Naive B cell (primary cell): Measurements from ENCODE around the gene TFAP2B. TPM values are rescaled to one million over a fixed set of nuclear protein-coding genes. Genes with fewer than 3 reads are reported as not detected.

ENCODE experiments used
- ATAC-seq, 2 donors: fragments of 150-1000 bp; cut with Tn5 transposase; 2 replicates each; pipeline ENCODE4 v1.10.0; 2021; ENCODE audit warnings: low read depth in 2 of 2, mild to moderate bottlenecking in 2 of 2, moderate library complexity in 2 of 2
- DNase-seq: peaks from one replicate; pipeline ENCODE4 v3.0.0; 2022
- H3K27ac Mint-ChIP-seq, 6 donors: one replicate each; pipeline ENCODE4 v1.8.0; 2020 to 2022; ENCODE audit warnings: mild to moderate bottlenecking in 6 of 6, mixed read lengths in 6 of 6, moderate library complexity in 5 of 6, inconsistent platforms in 2 of 6
- H3K27me3 Mint-ChIP-seq, 3 donors: one replicate each; pipeline ENCODE4 v1.8.0; 2021 to 2022; ENCODE audit warnings: mixed read lengths in 3 of 3, mild to moderate bottlenecking in 1 of 3
- H3K36me3 Mint-ChIP-seq, 2 donors: one replicate each; pipeline ENCODE4 v1.8.0; 2020 to 2022; ENCODE audit warnings: mixed read lengths in 2 of 2, inconsistent platforms in 1 of 2, mild to moderate bottlenecking in 1 of 2
- H3K4me1 Mint-ChIP-seq, 3 donors: one replicate each; pipeline ENCODE4 v1.8.0; 2020 to 2022; ENCODE audit warnings: mixed read lengths in 3 of 3, inconsistent platforms in 1 of 3, mild to moderate bottlenecking in 1 of 3, moderate library complexity in 1 of 3
- H3K4me3 Mint-ChIP-seq, 8 donors: one replicate each; pipeline ENCODE4 v1.8.0; 2020 to 2022; ENCODE audit warnings: mild to moderate bottlenecking in 8 of 8, mixed read lengths in 8 of 8, moderate library complexity in 8 of 8, inconsistent platforms in 2 of 8
- H3K9me3 Mint-ChIP-seq, 7 donors: one replicate each; pipeline ENCODE4 v1.8.0; 2020 to 2022; ENCODE audit warnings: mixed read lengths in 7 of 7, mild to moderate bottlenecking in 5 of 7, inconsistent platforms in 2 of 7, moderate library complexity in 1 of 7
- polyA plus RNA-seq, 6 donors: library from polyadenylated mRNA; unstranded; fragments of 300-500 nt; fragmentation: Illumina TruSeq; gene quantifications; one replicate each; pipeline ENCODE4 v1.2.3, GENCODE V29; 2021; ENCODE audit warnings: low read depth in 6 of 6

TFAP2B gene
- polyA plus RNA-seq, 6 donors from 2014 or later = not detected

- Mint-ChIP-seq H3K27ac (no peak overlapping the region), H3K36me3 (no peaks in the 10 kb centered on the region), H3K9me3 (peaks cover 0 to 3% (median 0%) of the 10 kb centered on the region in 7 donors), H3K4me3 (no peak overlapping the region), H3K27me3 (peaks cover 0 to 8% (median 8%) of the 10 kb centered on the region in 3 donors), H3K4me1 (no peaks in the 10 kb centered on the region)
- DNase-seq = no peak
- ATAC-seq = no peak
Observed at GRCh38 chr6:50864601-50865000, 45.9 kb downstream of the TFAP2B start.

- Mint-ChIP-seq H3K9me3 (peaks cover 0 to 2% (median 0%) of the 10 kb centered on the region in 7 donors), H3K4me3 (no peak overlapping the region), H3K36me3 (no peaks in the 10 kb centered on the region), H3K27me3 (peaks cover 0 to 4% (median 0%) of the 10 kb centered on the region in 3 donors), H3K27ac (no peak overlapping the region), H3K4me1 (no peaks in the 10 kb centered on the region)
- ATAC-seq = no peak
- no peak for DNase-seq
Observed at GRCh38 chr6:50868466-50868865, 49.8 kb downstream of the TFAP2B start.

- ATAC-seq = no peak
- Mint-ChIP-seq H3K36me3 (no peaks in the 10 kb centered on the region), H3K4me1 (no peaks in the 10 kb centered on the region), H3K27ac (no peak overlapping the region), H3K4me3 (no peak overlapping the region), H3K27me3 (no peaks in the 10 kb centered on the region), H3K9me3 (peaks cover 0 to 3% (median 0%) of the 10 kb centered on the region in 7 donors)
- DNase-seq = no peak
Observed at GRCh38 chr6:50873167-50873566, 54.5 kb downstream of the TFAP2B start.

- Mint-ChIP-seq H3K9me3 (peaks cover 0 to 2% (median 0%) of the 10 kb centered on the region in 7 donors), H3K36me3 (no peaks in the 10 kb centered on the region), H3K27ac (no peak overlapping the region), H3K27me3 (peaks cover 0 to 4% (median 0%) of the 10 kb centered on the region in 3 donors), H3K4me1 (no peaks in the 10 kb centered on the region), H3K4me3 (no peak overlapping the region)
- no peak for DNase-seq
- ATAC-seq = no peak
Observed at GRCh38 chr6:50884364-50884763, 65.7 kb downstream of the TFAP2B start.

GRCh38 chr6:50887112-50887511 is 68.4 kb downstream of the TFAP2B start:
- Mint-ChIP-seq H3K4me3 (no peak overlapping the region), H3K4me1 (no peaks in the 10 kb centered on the region), H3K9me3 (no peaks in the 10 kb centered on the region), H3K27me3 (peaks cover 0 to 4% (median 0%) of the 10 kb centered on the region in 3 donors), H3K36me3 (no peaks in the 10 kb centered on the region), H3K27ac (no peak overlapping the region)
- ATAC-seq = no peak
- DNase-seq = no peak

GRCh38 chr6:50889497-50889896 is 70.8 kb downstream of the TFAP2B start:
- H3K27ac Mint-ChIP-seq = no peak overlapping the region
- ATAC-seq (no peak), DNase-seq (no peak)
- H3K4me1 Mint-ChIP-seq = no peaks in the 10 kb centered on the region
- H3K36me3 Mint-ChIP-seq = no peaks in the 10 kb centered on the region
- peaks cover 0 to 4% (median 0%) of the 10 kb centered on the region in 7 donors for H3K9me3 Mint-ChIP-seq
- no peaks in the 10 kb centered on the region for H3K27me3 Mint-ChIP-seq
- H3K4me3 Mint-ChIP-seq = no peak overlapping the region

- Mint-ChIP-seq H3K4me1 (no peaks in the 10 kb centered on the region), H3K4me3 (no peak overlapping the region), H3K27ac (no peak overlapping the region), H3K27me3 (no peaks in the 10 kb centered on the region), H3K9me3 (peaks cover 0 to 5% (median 2%) of the 10 kb centered on the region in 7 donors), H3K36me3 (no peaks in the 10 kb centered on the region)
- no peak for DNase-seq
- no peak for ATAC-seq
Observed at GRCh38 chr6:50889935-50890334, 71.3 kb downstream of the TFAP2B start.

GRCh38 chr6:50890579-50890978 is 71.9 kb downstream of the TFAP2B start:
- H3K4me1 Mint-ChIP-seq = no peaks in the 10 kb centered on the region

GRCh38 chr6:50891290-50891689 is 72.6 kb downstream of the TFAP2B start:
- H3K27ac Mint-ChIP-seq = no peak overlapping the region
- ATAC-seq = no peak
- H3K36me3 Mint-ChIP-seq = no peaks in the 10 kb centered on the region
- no peaks in the 10 kb centered on the region for H3K27me3 Mint-ChIP-seq
- no peak overlapping the region for H3K4me3 Mint-ChIP-seq
- no peaks in the 10 kb centered on the region for H3K4me1 Mint-ChIP-seq
- no peak for DNase-seq
- H3K9me3 Mint-ChIP-seq = peaks cover 0 to 11% (median 4%) of the 10 kb centered on the region in 7 donors

More at GRCh38 chr6:50890579-50890978, 71.9 kb downstream of the TFAP2B start:
- no peaks in the 10 kb centered on the region for H3K27me3 Mint-ChIP-seq
- H3K9me3 Mint-ChIP-seq = peaks cover 0 to 8% (median 4%) of the 10 kb centered on the region in 7 donors
- no peak for DNase-seq
- no peak overlapping the region for H3K27ac Mint-ChIP-seq
- H3K4me3 Mint-ChIP-seq = no peak overlapping the region
- H3K36me3 Mint-ChIP-seq = no peaks in the 10 kb centered on the region
- ATAC-seq = no peak

Other genes starting within 250 kb of the TFAP2B start
- gene TFAP2D, start 105.3 kb upstream of the TFAP2B start, polyA plus RNA-seq = not detected